Measurements from ENCODE around the gene PCDH15. TPM values are rescaled to one million over a fixed set of nuclear protein-coding genes. Genes with fewer than 3 reads are reported as not detected.

Gene PCDH15
- total and polyA plus RNA-seq, 2 of the 13 experiments (the other 11 are each of a cell fraction or from before 2014, with no cell fraction given): not detected

- TF ChIP-seq ZNF737 (CRISPR knock-in tag; IDR thresholded peaks at IDR 0.05; ENCODE audit: borderline replicate concordance): no peak
These were observed 366.2 kb downstream of the PCDH15 start (continued) for GRCh38 chr10:54434782-54435181.

DNA sequence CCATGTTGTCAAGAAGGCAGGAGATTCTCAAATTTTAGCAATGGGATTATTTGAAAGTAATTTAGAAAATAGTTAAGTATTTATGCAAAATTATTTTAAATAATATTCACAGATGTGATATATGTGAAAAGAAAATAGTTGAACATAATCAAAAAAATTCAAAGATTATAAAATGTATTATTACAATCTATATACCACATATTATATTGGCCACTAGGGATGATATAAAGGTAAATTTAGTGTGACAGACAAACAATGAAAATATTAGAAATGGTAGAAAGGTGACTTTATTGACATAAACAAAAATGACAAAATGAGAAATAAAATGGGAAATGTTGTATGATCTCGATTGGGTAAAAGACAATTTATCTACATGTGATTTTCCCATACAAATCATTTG lies 385.5 kb downstream of the PCDH15 start:
- H3K79me2 ChIP-seq (ENCODE audit: insufficient read depth, low read length): no peaks in the 10 kb centered on the region
- no peaks in the 10 kb centered on the region for H3K36me3 ChIP-seq (replicated peaks in 1 of 2; ENCODE audit: control insufficient read depth in 1 of 2, insufficient read depth in 2 of 2, low read length in 2 of 2)
- H3K4me2 ChIP-seq (ENCODE audit: low read depth, low read length): no peak overlapping the region
- no peak overlapping the region for H2AFZ ChIP-seq (ENCODE audit: low read length)
- DNase-seq (ENCODE audit: low spot score) (no peak), ATAC-seq (no peak), FAIRE-seq (no peak)
- TF ChIP-seq KDM5A (IDR thresholded peaks at IDR 0.05; ENCODE audit: borderline replicate concordance, low read length) (no peak), ZNF382 (CRISPR knock-in tag; IDR thresholded peaks at IDR 0.05; ENCODE audit: borderline replicate concordance) (no peak), MATR3 (CRISPR knock-in tag; IDR thresholded peaks at IDR 0.05) (no peak), ZNF800 (CRISPR knock-in tag; IDR thresholded peaks at IDR 0.05) (no peak), MYPOP (CRISPR knock-in tag; IDR thresholded peaks at IDR 0.05) (no peak), CCAR2 (optimal IDR thresholded peaks at IDR 0.05; ENCODE audit: low read depth, low read length) (no peak), ZKSCAN8 (CRISPR knock-in tag; IDR thresholded peaks at IDR 0.05; ENCODE audit: borderline replicate concordance) (no peak), ZNF660 (CRISPR knock-in tag; IDR thresholded peaks at IDR 0.05; ENCODE audit: borderline replicate concordance, low read depth) (no peak), ZNF781 (CRISPR knock-in tag; IDR thresholded peaks at IDR 0.05; ENCODE audit: borderline replicate concordance, not compliant biosample characterization) (no peak), ZMAT5 (CRISPR knock-in tag; IDR thresholded peaks at IDR 0.05; ENCODE audit: borderline replicate concordance, low read depth) (no peak)
- intact Hi-C loops (cut with micrococcal nuclease; ENCODE audit: unreplicated experiment) (no loop called here), in situ Hi-C loops (cut with HindIII; ENCODE audit: extremely low pct_ligation_motif_present, low pct_unique_long_range_greater_than_20kb) (no loop called here)
- no TSS peak for BruUV-seq (replicated peaks)
- H4K20me1 ChIP-seq (ENCODE audit: insufficient read depth, low read length): no peaks in the 10 kb centered on the region
- ChIA-PET CTCF (ENCODE audit: low intra/inter-chr PET ratio, low total read pairs) (no interaction called here), POLR2A (no interaction called here)
- no peak overlapping the region for H3K4me3 ChIP-seq (replicated peaks in 1 of 3; ENCODE audit: insufficient read depth in 1 of 3, low read depth in 2 of 3, low read length in 3 of 3)
- WGBS (ENCODE audit: low lambda C conversion rate): 0% methylated on average over 1 of the region's 1 CpG
- no peaks in the 10 kb centered on the region for H3K9me3 ChIP-seq (ENCODE audit: low read length)
- H3K4me1 ChIP-seq (ENCODE audit: insufficient read depth, low read length): no peaks in the 10 kb centered on the region
- H3K9ac ChIP-seq (ENCODE audit: insufficient read depth, low read depth, low read length): no peak overlapping the region
- H3K27me3 ChIP-seq (ENCODE audit: control insufficient read depth in 1 of 2, insufficient read depth in 2 of 2, low read length in 2 of 2): no peaks in the 10 kb centered on the region
- no peak overlapping the region for H3K27ac ChIP-seq (ENCODE audit: extremely low read length, insufficient read depth, low read length)

Data from HepG2 (cell line).